Panc1 (cell line): Measurements from ENCODE around the gene B4GALT5. TPM values are rescaled to one million over a fixed set of nuclear protein-coding genes. Genes with fewer than 3 reads are reported as not detected.

Source experiments
- ATAC-seq: fragments of 200-7000 bp; cut with Tn5 transposase; 2 replicates; pipeline ENCODE4 v1.9.1; 2020; ENCODE audit warnings: mild to moderate bottlenecking, moderate library complexity
- BruUV-seq: library from RNA; stranded (reverse); fragments of 400-500 nt; replicated peaks from 2 replicates; lab custom pipeline; 2021; lab: Mats Ljungman, UMichigan
- CTCF ChIA-PET: fragments of 300-600 bp; sonication (Branson Sonifier 250); formaldehyde crosslinking; loops from one replicate; lab custom pipeline; 2022; ENCODE audit warnings: antibody characterized with exemption; lab: Charles Lee
- POLR2A ChIA-PET: fragments of 300-600 bp; sonication (Branson Sonifier 250); formaldehyde crosslinking; loops from one replicate; lab custom pipeline; 2022; ENCODE audit warnings: antibody characterized with exemption; lab: Charles Lee
- DNase-seq: peaks from one replicate; pipeline ENCODE4 v3.0.0-alpha.2; 2010; ENCODE audit warnings: low read depth, low spot score
- H3K27ac ChIP-seq: 2 replicates; pipeline ENCODE4 v1.5.1; 2011; ENCODE audit warnings: mild to moderate bottlenecking, low read length, inconsistent platforms
- H3K27me3 ChIP-seq: fragments of 200-500 bp; sonication (Bioruptor generic); 2 replicates; pipeline ENCODE4 v1.6.0; 2014; ENCODE audit warnings: low read length, inconsistent platforms; ENCODE audit not compliant: control insufficient read depth, insufficient read depth
- H3K36me3 ChIP-seq: fragments of 200-500 bp; sonication (Bioruptor generic); 2 replicates; pipeline ENCODE4 v1.5.1; 2014; ENCODE audit warnings: inconsistent platforms, mild to moderate bottlenecking, low read length, moderate library complexity; ENCODE audit not compliant: control insufficient read depth, insufficient read depth
- H3K4me1 ChIP-seq: 2 replicates; pipeline ENCODE4 v1.5.1; 2011; ENCODE audit warnings: inconsistent platforms, mild to moderate bottlenecking, low read length, moderate library complexity; ENCODE audit not compliant: control insufficient read depth, insufficient read depth
- H3K4me3 ChIP-seq, 2 experiments: 2 replicates each; pipeline ENCODE4 v1.5.1; 2011 to 2012; ENCODE audit warnings: low read depth in 2 of 2, low read length in 2 of 2, mild to moderate bottlenecking in 2 of 2, inconsistent platforms in 1 of 2, moderate library complexity in 1 of 2
- H3K9me3 ChIP-seq: fragments of 200-500 bp; sonication (Bioruptor generic); 2 replicates; pipeline ENCODE4 v1.5.1; 2014; ENCODE audit warnings: low read depth, mild to moderate bottlenecking, inconsistent platforms, low read length, moderate library complexity; ENCODE audit not compliant: control insufficient read depth, insufficient read depth
- CTCF ChIP-seq: fragments of 450-650 bp; IDR thresholded peaks from 2 replicates; pipeline ENCODE4 v1.5.1; 2017; ENCODE audit warnings: mild to moderate bottlenecking
- POLR2AphosphoS5 ChIP-seq: IDR thresholded peaks from 2 replicates; pipeline ENCODE4 v1.6.1; 2012; ENCODE audit warnings: mild to moderate bottlenecking, low read depth, low read length, moderate library complexity
- REST ChIP-seq, 2 experiments: IDR thresholded peaks; 2 replicates each; pipeline ENCODE4 v1.6.1; 2011 to 2012; ENCODE audit warnings: low read depth in 2 of 2, control low read depth in 1 of 2, low read length in 1 of 2, mild to moderate bottlenecking in 1 of 2, moderate library complexity in 1 of 2; ENCODE audit not compliant: insufficient read depth in 1 of 2
- SIN3A ChIP-seq: IDR thresholded peaks from 2 replicates; pipeline ENCODE4 v1.6.1; 2012; ENCODE audit warnings: low read depth, mild to moderate bottlenecking, low read length, moderate library complexity, borderline replicate concordance; ENCODE audit not compliant: insufficient read depth
- TCF7L2 ChIP-seq: IDR thresholded peaks from 2 replicates; pipeline ENCODE4 v1.6.1; 2011; ENCODE audit warnings: mild to moderate bottlenecking, low read depth, low read length, inconsistent platforms
- in situ Hi-C: cut with HindIII; loops from 2 replicates; pipeline ENCODE4 v1.10.0; 2016; ENCODE audit warnings: low sequenced_read_pairs, low pct_unique_long_range_greater_than_20kb
- intact Hi-C: fragments of 100-400 bp; cut with micrococcal nuclease; formaldehyde crosslinking; loops from one replicate; pipeline ENCODE4 v1.10.0; 2022; ENCODE audit not compliant: unreplicated experiment
- total RNA-seq: library from RNA; stranded (reverse); gene quantifications from one replicate; pipeline ENCODE4 v1.2.1, GENCODE V29; 2021; ENCODE audit not compliant: unreplicated experiment

Gene B4GALT5
- total RNA-seq, 1 experiment from 2014 or later, result 40.0 TPM

GRCh38 chr20:49594931-49595315 lies 118.8 kb downstream of the B4GALT5 start:
- peaks cover 12% of the 10 kb centered on the region for H3K4me1 ChIP-seq
- no peaks in the 10 kb centered on the region for H3K27me3 ChIP-seq
- TF ChIP-seq POLR2AphosphoS5, result no peak
- no peak for TF ChIP-seq SIN3A
- H3K27ac ChIP-seq, result no peak overlapping the region
- ChIA-PET POLR2A (no interaction called here), CTCF (interaction anchor here (0.6 kb wide), 1 partner anchor 79 kb away, joined by 3 read pairs; no protein-coding TSS in a partner anchor)
- in situ Hi-C loops (no loop called here), intact Hi-C loops (no loop called here)
- DNase-seq, result no peak
- no peaks in the 10 kb centered on the region for H3K9me3 ChIP-seq
- no peak overlapping the region for H3K4me3 ChIP-seq
- H3K36me3 ChIP-seq, result no peaks in the 10 kb centered on the region
- ATAC-seq, result 0 out of 2 replicates have a peak, but pooled peaks have one; percentile 29
- BruUV-seq, result no TSS peak

- H3K4me1 ChIP-seq, result peaks cover 12% of the 10 kb centered on the region
- H3K27ac ChIP-seq, result peak overlapping the region; percentile 52
- H3K36me3 ChIP-seq, result no peaks in the 10 kb centered on the region
- ATAC-seq (peak; percentile 20; the same call in 1 of the 2 replicates), DNase-seq (no peak)
- intact Hi-C loops, result no loop called here
- no peaks in the 10 kb centered on the region for H3K27me3 ChIP-seq
- TF ChIP-seq REST (IDR thresholded peaks at IDR 0.05; ENCODE audit: insufficient read depth in 1 of 2, low read depth in 2 of 2, low read length in 1 of 2), result no peak
- no peak for TF ChIP-seq SIN3A
- no peak for TF ChIP-seq POLR2AphosphoS5
- no peak for TF ChIP-seq CTCF
- TF ChIP-seq TCF7L2, result no peak
- ChIA-PET CTCF (no interaction called here), POLR2A (no interaction called here)
- H3K4me3 ChIP-seq, result no peak overlapping the region
- no TSS peak for BruUV-seq
- no peaks in the 10 kb centered on the region for H3K9me3 ChIP-seq
- in situ Hi-C loops, result no loop called here
These were observed 119.3 kb downstream of the B4GALT5 start for GRCh38 chr20:49594143-49594930.
